GM23338 (cell line): Measurements from ENCODE around the gene ATP2A3. TPM values are rescaled to one million over a fixed set of nuclear protein-coding genes. Genes with fewer than 3 reads are reported as not detected.
A peak's percentile ranks its signal among the peaks of the same experiment; 100 is the strongest.

ENCODE experiments used
- ATAC-seq: fragments of 200-7000 bp; cut with Tn5 transposase; 3 replicates; pipeline ENCODE4 v1.9.1; 2020
- DNase-seq: peaks from one replicate; pipeline ENCODE4 v3.0.0-alpha.2; 2015; ENCODE audit warnings: low spot score
- H2AFZ ChIP-seq: fragments of 200-600 bp; sonication (generic); 2 replicates; pipeline ENCODE4 v1.8.0; 2016; ENCODE audit warnings: antibody characterized with exemption, mild to moderate bottlenecking, moderate library complexity
- H3F3A ChIP-seq: fragments of 200-600 bp; sonication (generic); replicated peaks from 2 replicates; pipeline ENCODE4 v1.8.0; 2017; ENCODE audit warnings: antibody characterized with exemption, mixed run types, low read depth
- H3K27ac ChIP-seq: fragments of 200-600 bp; sonication (generic); 2 replicates; pipeline ENCODE4 v1.6.1; 2016; ENCODE audit warnings: low read depth
- H3K27me3 ChIP-seq: fragments of 200-600 bp; sonication (generic); 2 replicates; pipeline ENCODE4 v1.8.0; 2016; ENCODE audit warnings: mild to moderate bottlenecking, mixed run types, moderate library complexity; ENCODE audit not compliant: insufficient read depth
- H3K36me3 ChIP-seq: fragments of 200-600 bp; sonication (generic); 2 replicates; pipeline ENCODE4 v1.8.0; 2016; ENCODE audit warnings: mild to moderate bottlenecking; ENCODE audit not compliant: insufficient read depth
- H3K4me1 ChIP-seq: fragments of 200-600 bp; sonication (generic); 2 replicates; pipeline ENCODE4 v1.8.0; 2016; ENCODE audit warnings: mild to moderate bottlenecking, moderate library complexity; ENCODE audit not compliant: insufficient read depth
- H3K4me2 ChIP-seq: fragments of 200-600 bp; sonication (generic); 2 replicates; pipeline ENCODE4 v1.7.1; 2017; ENCODE audit warnings: mixed run types
- H3K4me3 ChIP-seq: fragments of 200-600 bp; sonication (generic); 2 replicates; pipeline ENCODE4 v1.6.1; 2016; ENCODE audit warnings: mixed run types
- H3K79me2 ChIP-seq: fragments of 200-600 bp; sonication (generic); replicated peaks from 2 replicates; pipeline ENCODE4 v1.8.0; 2017; ENCODE audit warnings: mild to moderate bottlenecking; ENCODE audit not compliant: insufficient read depth
- H3K9me2 ChIP-seq: fragments of 200-600 bp; sonication (generic); 2 replicates; pipeline ENCODE4 v1.8.0; 2017; ENCODE audit not compliant: insufficient read depth
- H4K20me1 ChIP-seq: fragments of 200-600 bp; sonication (generic); replicated peaks from 2 replicates; pipeline ENCODE4 v1.8.0; 2017; ENCODE audit warnings: mild to moderate bottlenecking; ENCODE audit not compliant: insufficient read depth
- H3K27ac Mint-ChIP-seq: 2 replicates; pipeline ENCODE4 v1.8.0; 2020; ENCODE audit warnings: inconsistent platforms, mild to moderate bottlenecking, moderate library complexity, mixed read lengths
- H3K27me3 Mint-ChIP-seq: 3 replicates; pipeline ENCODE4 v1.8.0; 2022; ENCODE audit warnings: low read depth, mild to moderate bottlenecking, moderate library complexity, mixed read lengths, inconsistent platforms; ENCODE audit not compliant: insufficient read depth, poor library complexity
- H3K36me3 Mint-ChIP-seq: 3 replicates; pipeline ENCODE4 v1.8.0; 2021; ENCODE audit warnings: low read depth, mild to moderate bottlenecking, inconsistent platforms, moderate library complexity, mixed read lengths
- H3K4me1 Mint-ChIP-seq: 3 replicates; pipeline ENCODE4 v1.8.0; 2020; ENCODE audit warnings: mild to moderate bottlenecking, inconsistent platforms, mixed read lengths
- H3K4me3 Mint-ChIP-seq: 3 replicates; pipeline ENCODE4 v1.8.0; 2021; ENCODE audit warnings: moderate library complexity, mild to moderate bottlenecking, inconsistent platforms, mixed read lengths
- H3K9me3 Mint-ChIP-seq: 3 replicates; pipeline ENCODE4 v1.8.0; 2020; ENCODE audit warnings: moderate library complexity, mild to moderate bottlenecking, inconsistent platforms, mixed read lengths
- EZH2phosphoT487 ChIP-seq: fragments of 200-600 bp; sonication (generic); IDR thresholded peaks from one replicate; pipeline ENCODE4 v1.8.1; 2018; ENCODE audit warnings: antibody characterized with exemption; ENCODE audit not compliant: unreplicated experiment
- JUNB ChIP-seq: IDR thresholded peaks from one replicate; pipeline ENCODE4 v1.6.1; 2016; ENCODE audit warnings: antibody characterized with exemption; ENCODE audit not compliant: unreplicated experiment
- NANOG ChIP-seq: IDR thresholded peaks from 2 replicates; pipeline ENCODE4 v1.6.1; 2016; ENCODE audit warnings: antibody characterized with exemption, borderline replicate concordance
- POLR2AphosphoS5 ChIP-seq: IDR thresholded peaks from 2 replicates; pipeline ENCODE4 v1.6.1; 2016; ENCODE audit warnings: antibody characterized with exemption, low read depth
- ZNF114 ChIP-seq: fragments of 250-450 bp; sonication (Bioruptor Pico); IDR thresholded peaks from 2 replicates; pipeline ENCODE4 v1.5.0; 2020; ENCODE audit warnings: mild to moderate bottlenecking, moderate library complexity
- ZNF331 ChIP-seq: fragments of 250-450 bp; sonication (Bioruptor Pico); IDR thresholded peaks from 2 replicates; pipeline ENCODE4 v1.5.0; 2020; ENCODE audit warnings: low read depth, mild to moderate bottlenecking, moderate library complexity
- polyA plus RNA-seq: library from polyadenylated mRNA; unstranded; fragments of >200 nt; fragmentation: Nextera tagmentation; extraction: Ambion mirVana; gene quantifications from 2 replicates; pipeline ENCODE4 v1.2.1, GENCODE V29; 2016
- total RNA-seq: library from RNA; depleted of rRNA; stranded (reverse); fragments of >200 nt; shearing (Covaris generic); gene quantifications from 2 replicates; pipeline ENCODE4 v1.2.3, GENCODE V29; 2014
- TF ChIP-seq, protein P1 (sequence below), 2 experiments: fragments of 200-600 bp in 1 of 2; sonication (generic) in 1 of 2; conservative IDR thresholded peaks; 2 replicates each; pipeline versions ENCODE4 v1.5.1 to v1.6.1; 2016 to 2017; ENCODE audit warnings: antibody characterized with exemption in 2 of 2, low read depth in 2 of 2, mild to moderate bottlenecking in 2 of 2, moderate library complexity in 1 of 2
- TF ChIP-seq, protein P2 (sequence below): IDR thresholded peaks from one replicate; pipeline ENCODE4 v1.6.1; 2018; ENCODE audit warnings: antibody characterized with exemption; ENCODE audit not compliant: unreplicated experiment

The ATP2A3 gene
- total and polyA plus RNA-seq, 2 experiments from 2014 or later = 9.6 to 35.2 TPM

DNA sequence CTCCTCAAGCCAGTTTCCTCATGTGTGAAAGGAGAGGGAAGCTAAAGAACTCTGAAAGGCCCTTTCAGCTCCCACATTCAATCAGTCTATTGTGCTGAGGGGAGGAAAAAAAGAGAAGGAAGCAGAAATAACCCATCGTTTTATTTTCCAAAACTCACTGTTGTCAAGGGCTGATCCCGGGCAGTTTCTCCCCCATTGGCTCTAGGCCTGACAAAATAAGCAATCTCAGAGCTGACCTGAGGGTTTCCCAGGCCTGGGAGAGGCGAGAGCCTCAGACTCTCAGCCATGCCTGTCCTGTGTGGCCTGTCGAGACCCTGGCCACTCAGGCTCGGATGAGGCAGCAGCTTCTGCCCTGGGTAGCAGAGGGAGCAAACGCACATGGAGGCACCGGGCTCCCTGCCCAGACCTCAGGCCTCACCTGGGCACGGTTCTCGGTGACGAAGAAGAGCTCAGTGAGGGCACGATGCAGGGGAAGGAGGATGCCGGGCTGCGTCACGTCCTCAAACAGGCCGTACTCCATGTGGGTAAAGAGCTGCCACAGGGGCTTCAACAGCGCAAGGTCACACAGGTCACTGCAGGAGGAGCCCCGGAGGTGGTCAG, 45.0 kb upstream of the ATP2A3 start (continued):
- TF ChIP-seq, protein P1, sequence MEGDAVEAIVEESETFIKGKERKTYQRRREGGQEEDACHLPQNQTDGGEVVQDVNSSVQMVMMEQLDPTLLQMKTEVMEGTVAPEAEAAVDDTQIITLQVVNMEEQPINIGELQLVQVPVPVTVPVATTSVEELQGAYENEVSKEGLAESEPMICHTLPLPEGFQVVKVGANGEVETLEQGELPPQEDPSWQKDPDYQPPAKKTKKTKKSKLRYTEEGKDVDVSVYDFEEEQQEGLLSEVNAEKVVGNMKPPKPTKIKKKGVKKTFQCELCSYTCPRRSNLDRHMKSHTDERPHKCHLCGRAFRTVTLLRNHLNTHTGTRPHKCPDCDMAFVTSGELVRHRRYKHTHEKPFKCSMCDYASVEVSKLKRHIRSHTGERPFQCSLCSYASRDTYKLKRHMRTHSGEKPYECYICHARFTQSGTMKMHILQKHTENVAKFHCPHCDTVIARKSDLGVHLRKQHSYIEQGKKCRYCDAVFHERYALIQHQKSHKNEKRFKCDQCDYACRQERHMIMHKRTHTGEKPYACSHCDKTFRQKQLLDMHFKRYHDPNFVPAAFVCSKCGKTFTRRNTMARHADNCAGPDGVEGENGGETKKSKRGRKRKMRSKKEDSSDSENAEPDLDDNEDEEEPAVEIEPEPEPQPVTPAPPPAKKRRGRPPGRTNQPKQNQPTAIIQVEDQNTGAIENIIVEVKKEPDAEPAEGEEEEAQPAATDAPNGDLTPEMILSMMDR (conservative IDR thresholded peaks at IDR 0.05; ENCODE audit: low read depth in 2 of 2) = no peak
- TF ChIP-seq NANOG = no peak
- TF ChIP-seq, protein P2, sequence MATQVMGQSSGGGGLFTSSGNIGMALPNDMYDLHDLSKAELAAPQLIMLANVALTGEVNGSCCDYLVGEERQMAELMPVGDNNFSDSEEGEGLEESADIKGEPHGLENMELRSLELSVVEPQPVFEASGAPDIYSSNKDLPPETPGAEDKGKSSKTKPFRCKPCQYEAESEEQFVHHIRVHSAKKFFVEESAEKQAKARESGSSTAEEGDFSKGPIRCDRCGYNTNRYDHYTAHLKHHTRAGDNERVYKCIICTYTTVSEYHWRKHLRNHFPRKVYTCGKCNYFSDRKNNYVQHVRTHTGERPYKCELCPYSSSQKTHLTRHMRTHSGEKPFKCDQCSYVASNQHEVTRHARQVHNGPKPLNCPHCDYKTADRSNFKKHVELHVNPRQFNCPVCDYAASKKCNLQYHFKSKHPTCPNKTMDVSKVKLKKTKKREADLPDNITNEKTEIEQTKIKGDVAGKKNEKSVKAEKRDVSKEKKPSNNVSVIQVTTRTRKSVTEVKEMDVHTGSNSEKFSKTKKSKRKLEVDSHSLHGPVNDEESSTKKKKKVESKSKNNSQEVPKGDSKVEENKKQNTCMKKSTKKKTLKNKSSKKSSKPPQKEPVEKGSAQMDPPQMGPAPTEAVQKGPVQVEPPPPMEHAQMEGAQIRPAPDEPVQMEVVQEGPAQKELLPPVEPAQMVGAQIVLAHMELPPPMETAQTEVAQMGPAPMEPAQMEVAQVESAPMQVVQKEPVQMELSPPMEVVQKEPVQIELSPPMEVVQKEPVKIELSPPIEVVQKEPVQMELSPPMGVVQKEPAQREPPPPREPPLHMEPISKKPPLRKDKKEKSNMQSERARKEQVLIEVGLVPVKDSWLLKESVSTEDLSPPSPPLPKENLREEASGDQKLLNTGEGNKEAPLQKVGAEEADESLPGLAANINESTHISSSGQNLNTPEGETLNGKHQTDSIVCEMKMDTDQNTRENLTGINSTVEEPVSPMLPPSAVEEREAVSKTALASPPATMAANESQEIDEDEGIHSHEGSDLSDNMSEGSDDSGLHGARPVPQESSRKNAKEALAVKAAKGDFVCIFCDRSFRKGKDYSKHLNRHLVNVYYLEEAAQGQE = no peak
- no peak for TF ChIP-seq EZH2phosphoT487
- TF ChIP-seq ZNF114 (CRISPR knock-in tag) = no peak
- TF ChIP-seq ZNF331 (CRISPR knock-in tag) = no peak
- TF ChIP-seq POLR2AphosphoS5 = no peak

DNA sequence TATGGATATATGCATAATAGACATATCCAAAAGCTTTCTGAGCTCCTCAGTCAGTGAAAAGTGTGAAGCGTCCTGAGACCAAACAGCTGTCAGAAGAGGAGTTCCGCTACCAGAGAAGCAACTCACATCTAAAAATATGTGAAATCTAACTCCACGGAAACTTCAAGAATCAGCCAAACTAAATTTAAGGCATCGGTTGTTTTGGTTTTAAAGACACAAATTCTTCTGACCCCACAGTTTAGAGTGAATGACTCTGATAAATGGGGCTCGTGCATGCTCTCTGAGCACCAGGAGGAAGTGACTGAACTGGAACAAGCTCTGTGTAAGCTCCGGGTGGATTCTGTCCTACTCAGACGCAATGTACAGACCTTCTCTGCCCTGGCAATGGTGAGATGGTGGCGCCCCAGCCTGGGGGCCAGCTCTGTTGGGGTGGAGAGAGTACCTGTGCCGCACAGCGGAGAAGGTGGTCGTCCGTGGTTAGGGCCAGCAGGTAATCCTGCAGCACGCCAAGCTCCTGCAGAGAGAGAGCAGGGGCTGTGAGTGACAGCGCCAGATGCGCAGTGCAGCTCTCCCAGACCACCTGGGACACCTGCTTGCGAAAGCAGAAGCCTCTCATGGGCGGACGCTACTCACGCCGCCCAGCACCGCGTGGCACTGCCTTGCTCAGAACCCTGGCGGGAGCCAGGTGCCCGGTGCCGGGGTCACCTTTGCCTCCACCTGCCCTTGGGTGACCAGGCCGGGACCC, 44.4 kb upstream of the ATP2A3 start:
- Mint-ChIP-seq H3K27me3 (peaks cover 18% of the 10 kb centered on the region), H3K36me3 (peaks cover 12% of the 10 kb centered on the region), H3K27ac (no peak overlapping the region), H3K9me3 (no peaks in the 10 kb centered on the region), H3K4me3 (no peak overlapping the region), H3K4me1 (peaks cover 29% of the 10 kb centered on the region)
- no peaks in the 10 kb centered on the region for H3K27me3 ChIP-seq
- peak overlapping the region; percentile 8; the same call in 1 of the 2 replicates for H3K27ac ChIP-seq
- H3K4me1 ChIP-seq = peaks cover 7% of the 10 kb centered on the region
- H2AFZ ChIP-seq = no peak overlapping the region
- no peak overlapping the region for H3K4me3 ChIP-seq
- H3K4me2 ChIP-seq = no peak overlapping the region
- no peaks in the 10 kb centered on the region for H3K79me2 ChIP-seq
- peaks cover 7% of the 10 kb centered on the region; the same call in 1 of the 2 replicates for H3K36me3 ChIP-seq
- TF ChIP-seq JUNB = no peak
- TF ChIP-seq, protein P1 (conservative IDR thresholded peaks at IDR 0.05; ENCODE audit: low read depth in 2 of 2) = no peak
- no peak for TF ChIP-seq POLR2AphosphoS5
- TF ChIP-seq, protein P2 = no peak
- TF ChIP-seq NANOG = no peak
- ATAC-seq (no peak), DNase-seq (no peak)
- H3K9me2 ChIP-seq = no peaks in the 10 kb centered on the region
- no peaks in the 10 kb centered on the region for H4K20me1 ChIP-seq
- H3F3A ChIP-seq = peaks cover under 1% of the 10 kb centered on the region; the same call in 1 of the 2 replicates
